ENCODE data around the gene SHISA7.

DNA sequence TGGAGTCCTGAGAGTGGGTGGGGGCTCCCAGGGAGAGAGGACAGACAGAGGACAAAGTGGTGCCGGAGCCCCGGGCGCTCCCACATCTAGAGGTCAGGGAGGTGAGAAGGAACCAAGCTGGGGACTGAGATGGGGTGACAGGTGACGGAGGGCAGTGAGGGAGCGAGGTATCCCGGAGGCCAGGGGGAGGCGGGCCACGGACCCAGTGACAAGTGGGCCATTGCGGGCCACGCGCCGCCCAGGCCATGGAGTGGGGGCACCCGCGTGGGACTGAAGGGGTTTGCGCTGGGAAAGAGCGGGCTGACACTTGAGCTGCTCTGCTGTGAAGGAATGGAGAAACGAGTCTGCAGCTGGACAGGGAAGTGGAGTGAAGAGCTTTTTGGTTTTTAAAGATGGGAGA is 35.9 kb upstream of the SHISA7 start:
- TF ChIP-seq POLR2A (IDR thresholded peaks at IDR 0.05; ENCODE audit: low read length) (no peak), SMC3 (IDR thresholded peaks at IDR 0.05) (no peak), RFX5 (IDR thresholded peaks at IDR 0.05) (no peak), ESRRA (IDR thresholded peaks at IDR 0.05; ENCODE audit: borderline replicate concordance, low read length) (no peak), EP300 (IDR thresholded peaks at IDR 0.05) (no peak)
- TF ChIP-seq, protein P1, sequence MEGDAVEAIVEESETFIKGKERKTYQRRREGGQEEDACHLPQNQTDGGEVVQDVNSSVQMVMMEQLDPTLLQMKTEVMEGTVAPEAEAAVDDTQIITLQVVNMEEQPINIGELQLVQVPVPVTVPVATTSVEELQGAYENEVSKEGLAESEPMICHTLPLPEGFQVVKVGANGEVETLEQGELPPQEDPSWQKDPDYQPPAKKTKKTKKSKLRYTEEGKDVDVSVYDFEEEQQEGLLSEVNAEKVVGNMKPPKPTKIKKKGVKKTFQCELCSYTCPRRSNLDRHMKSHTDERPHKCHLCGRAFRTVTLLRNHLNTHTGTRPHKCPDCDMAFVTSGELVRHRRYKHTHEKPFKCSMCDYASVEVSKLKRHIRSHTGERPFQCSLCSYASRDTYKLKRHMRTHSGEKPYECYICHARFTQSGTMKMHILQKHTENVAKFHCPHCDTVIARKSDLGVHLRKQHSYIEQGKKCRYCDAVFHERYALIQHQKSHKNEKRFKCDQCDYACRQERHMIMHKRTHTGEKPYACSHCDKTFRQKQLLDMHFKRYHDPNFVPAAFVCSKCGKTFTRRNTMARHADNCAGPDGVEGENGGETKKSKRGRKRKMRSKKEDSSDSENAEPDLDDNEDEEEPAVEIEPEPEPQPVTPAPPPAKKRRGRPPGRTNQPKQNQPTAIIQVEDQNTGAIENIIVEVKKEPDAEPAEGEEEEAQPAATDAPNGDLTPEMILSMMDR (IDR thresholded peaks at IDR 0.05): no peak
- TF ChIP-seq, protein P2, sequence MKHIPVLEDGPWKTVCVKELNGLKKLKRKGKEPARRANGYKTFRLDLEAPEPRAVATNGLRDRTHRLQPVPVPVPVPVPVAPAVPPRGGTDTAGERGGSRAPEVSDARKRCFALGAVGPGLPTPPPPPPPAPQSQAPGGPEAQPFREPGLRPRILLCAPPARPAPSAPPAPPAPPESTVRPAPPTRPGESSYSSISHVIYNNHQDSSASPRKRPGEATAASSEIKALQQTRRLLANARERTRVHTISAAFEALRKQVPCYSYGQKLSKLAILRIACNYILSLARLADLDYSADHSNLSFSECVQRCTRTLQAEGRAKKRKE (CRISPR knock-in tag; IDR thresholded peaks at IDR 0.05; ENCODE audit: low read depth): no peak
- TF ChIP-seq, protein P3, sequence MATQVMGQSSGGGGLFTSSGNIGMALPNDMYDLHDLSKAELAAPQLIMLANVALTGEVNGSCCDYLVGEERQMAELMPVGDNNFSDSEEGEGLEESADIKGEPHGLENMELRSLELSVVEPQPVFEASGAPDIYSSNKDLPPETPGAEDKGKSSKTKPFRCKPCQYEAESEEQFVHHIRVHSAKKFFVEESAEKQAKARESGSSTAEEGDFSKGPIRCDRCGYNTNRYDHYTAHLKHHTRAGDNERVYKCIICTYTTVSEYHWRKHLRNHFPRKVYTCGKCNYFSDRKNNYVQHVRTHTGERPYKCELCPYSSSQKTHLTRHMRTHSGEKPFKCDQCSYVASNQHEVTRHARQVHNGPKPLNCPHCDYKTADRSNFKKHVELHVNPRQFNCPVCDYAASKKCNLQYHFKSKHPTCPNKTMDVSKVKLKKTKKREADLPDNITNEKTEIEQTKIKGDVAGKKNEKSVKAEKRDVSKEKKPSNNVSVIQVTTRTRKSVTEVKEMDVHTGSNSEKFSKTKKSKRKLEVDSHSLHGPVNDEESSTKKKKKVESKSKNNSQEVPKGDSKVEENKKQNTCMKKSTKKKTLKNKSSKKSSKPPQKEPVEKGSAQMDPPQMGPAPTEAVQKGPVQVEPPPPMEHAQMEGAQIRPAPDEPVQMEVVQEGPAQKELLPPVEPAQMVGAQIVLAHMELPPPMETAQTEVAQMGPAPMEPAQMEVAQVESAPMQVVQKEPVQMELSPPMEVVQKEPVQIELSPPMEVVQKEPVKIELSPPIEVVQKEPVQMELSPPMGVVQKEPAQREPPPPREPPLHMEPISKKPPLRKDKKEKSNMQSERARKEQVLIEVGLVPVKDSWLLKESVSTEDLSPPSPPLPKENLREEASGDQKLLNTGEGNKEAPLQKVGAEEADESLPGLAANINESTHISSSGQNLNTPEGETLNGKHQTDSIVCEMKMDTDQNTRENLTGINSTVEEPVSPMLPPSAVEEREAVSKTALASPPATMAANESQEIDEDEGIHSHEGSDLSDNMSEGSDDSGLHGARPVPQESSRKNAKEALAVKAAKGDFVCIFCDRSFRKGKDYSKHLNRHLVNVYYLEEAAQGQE (IDR thresholded peaks at IDR 0.05): no peak
